SK-N-SH (cell line): ENCODE data around the gene EXOC4. TPM values are rescaled to one million over a fixed set of nuclear protein-coding genes. Genes with fewer than 3 reads are reported as not detected.

Source experiments
- CTCF ChIA-PET: fragments of 300-600, 350-600 bp; formaldehyde crosslinking; extraction: SDS; loops from one replicate; lab custom pipeline; 2021; lab: Yijun Ruan, JAX
- POLR2A ChIA-PET: fragments of 350-600 bp; sonication (Branson Sonifier 250); formaldehyde crosslinking; extraction: SDS; loops from one replicate; lab custom pipeline; 2020; ENCODE audit warnings: antibody characterized with exemption, inconsistent platforms; lab: Yijun Ruan, JAX
- DNase-seq: peaks from one replicate; pipeline ENCODE4 v3.0.0; 2012
- H2AFZ ChIP-seq: fragments of 200-600 bp; sonication (generic); 2 replicates; pipeline ENCODE4 v1.8.1; 2016; ENCODE audit warnings: antibody characterized with exemption, mild to moderate bottlenecking, low read depth
- H3F3A ChIP-seq: fragments of 200-600 bp; sonication (generic); replicated peaks from 2 replicates; pipeline ENCODE3; 2016; ENCODE audit warnings: antibody characterized with exemption, mild to moderate bottlenecking; ENCODE audit not compliant: insufficient read depth
- H3K27ac ChIP-seq, 2 experiments: fragments of 200-500 bp in 1 of 2; fragments of 200-600 bp in 1 of 2; sonication (Bioruptor generic) in 1 of 2; sonication (generic), shearing (Covaris generic) in 1 of 2; 2 replicates each; pipeline versions ENCODE4 v1.5.1 to v1.6.1; 2014 to 2016; ENCODE audit warnings: low read depth in 2 of 2, inconsistent platforms in 1 of 2, low read length in 1 of 2, mild to moderate bottlenecking in 1 of 2, mixed read lengths in 1 of 2
- H3K27me3 ChIP-seq: fragments of 200-600 bp; sonication (generic), shearing (Covaris generic); 2 replicates; pipeline ENCODE4 v1.6.1; 2016; ENCODE audit warnings: mixed run types; ENCODE audit not compliant: insufficient read depth
- H3K36me3 ChIP-seq, 2 experiments: fragments of 200-500 bp in 1 of 2; fragments of 200-600 bp in 1 of 2; sonication (Bioruptor generic) in 1 of 2; sonication (generic) in 1 of 2; replicated peaks in 1 of 2; 2 replicates each; pipeline versions ENCODE3 to v1.5.1; 2014 to 2016; ENCODE audit warnings: low read length in 1 of 2, mild to moderate bottlenecking in 1 of 2; ENCODE audit not compliant: insufficient read depth in 2 of 2, control insufficient read depth in 1 of 2
- H3K4me1 ChIP-seq, 2 experiments: fragments of 200-500 bp in 1 of 2; fragments of 200-600 bp in 1 of 2; sonication (Bioruptor generic) in 1 of 2; sonication (generic), shearing (Covaris generic) in 1 of 2; 2 replicates each; pipeline versions ENCODE4 v1.5.1 to v1.6.1; 2014 to 2016; ENCODE audit warnings: low read depth in 1 of 2, low read length in 1 of 2, mixed run types in 1 of 2; ENCODE audit not compliant: insufficient read depth in 2 of 2, control insufficient read depth in 1 of 2
- H3K4me2 ChIP-seq: fragments of 200-600 bp; sonication (generic), shearing (Covaris generic); 2 replicates; pipeline ENCODE4 v1.6.1; 2017; ENCODE audit warnings: mixed run types
- H3K4me3 ChIP-seq, 2 experiments: fragments of 200-500 bp in 1 of 2; fragments of 200-600 bp in 1 of 2; sonication (Bioruptor generic) in 1 of 2; sonication (generic), shearing (Covaris generic) in 1 of 2; 2 replicates each; pipeline versions ENCODE4 v1.5.1 to v1.8.1; 2014 to 2016; ENCODE audit warnings: low read depth in 2 of 2, inconsistent platforms in 1 of 2, low read length in 1 of 2, mild to moderate bottlenecking in 1 of 2, mixed read lengths in 1 of 2, moderate library complexity in 1 of 2
- H3K79me2 ChIP-seq: fragments of 200-600 bp; sonication (generic); 2 replicates; pipeline ENCODE4 v1.8.1; 2017; ENCODE audit warnings: mild to moderate bottlenecking; ENCODE audit not compliant: insufficient read depth
- H3K9ac ChIP-seq: fragments of 200-600 bp; sonication (generic); 2 replicates; pipeline ENCODE4 v1.6.1; 2017; ENCODE audit warnings: mixed run types
- H3K9me2 ChIP-seq: fragments of 200-600 bp; sonication (generic); 2 replicates; pipeline ENCODE4 v1.6.1; 2017; ENCODE audit warnings: mixed run types
- H3K9me3 ChIP-seq: fragments of 200-600 bp; sonication (generic); 2 replicates; pipeline ENCODE4 v1.6.1; 2017; ENCODE audit warnings: mixed run types, mild to moderate bottlenecking, moderate library complexity
- H4K20me1 ChIP-seq: fragments of 200-600 bp; sonication (generic); 2 replicates; pipeline ENCODE4 v1.6.1; 2017; ENCODE audit warnings: mild to moderate bottlenecking, mixed run types; ENCODE audit not compliant: insufficient read depth
- FOSL2 ChIP-seq: IDR thresholded peaks from 2 replicates; pipeline ENCODE4 v1.4.0; 2012; ENCODE audit warnings: low read depth, mild to moderate bottlenecking, moderate library complexity, borderline replicate concordance
- FOXJ3 ChIP-seq: sonication (generic); formaldehyde crosslinking; IDR thresholded peaks from 2 replicates; pipeline ENCODE4 v1.5.1; 2020; ENCODE audit warnings: mild to moderate bottlenecking, missing genetic modification reagents
- FOXM1 ChIP-seq: IDR thresholded peaks from 2 replicates; pipeline ENCODE4 v1.4.0; 2012; ENCODE audit warnings: low read depth, mild to moderate bottlenecking
- GATA2 ChIP-seq: sonication (generic); formaldehyde crosslinking; IDR thresholded peaks from 2 replicates; pipeline ENCODE4 v1.5.0; 2020; ENCODE audit warnings: mild to moderate bottlenecking, missing genetic modification reagents
- MEF2A ChIP-seq: IDR thresholded peaks from 2 replicates; pipeline ENCODE4 v1.4.0; 2012; ENCODE audit warnings: low read depth, borderline replicate concordance
- MXI1 ChIP-seq: IDR thresholded peaks from 2 replicates; pipeline ENCODE4 v1.6.1; 2012; ENCODE audit warnings: mild to moderate bottlenecking, low read depth, low read length, improper control_type of control experiment
- PBX3 ChIP-seq: IDR thresholded peaks from 2 replicates; pipeline ENCODE4; 2012
- TEAD4 ChIP-seq: IDR thresholded peaks from 2 replicates; pipeline ENCODE4 v1.4.0; 2012; ENCODE audit warnings: mild to moderate bottlenecking, borderline replicate concordance; ENCODE audit not compliant: insufficient read depth
- USF1 ChIP-seq: IDR thresholded peaks from 2 replicates; pipeline ENCODE4 v1.4.0; 2012; ENCODE audit warnings: low read depth, borderline replicate concordance
- WGBS: methylation state at CpG from one replicate; pipeline ENCODE4 v1.1.6; 2017; ENCODE audit warnings: low lambda C conversion rate; 5-methylcytosine and 5-hydroxymethylcytosine counted together
- polyA plus RNA-seq, 3 experiments: library from polyadenylated mRNA; depleted of rRNA; stranded (reverse); fragments of >200 nt; gene quantifications; 2 replicates each; pipeline ENCODE4 v1.2.3, GENCODE V29; 2012

EXOC4 gene
- polyA plus RNA-seq, 1 of the 3 experiments (the other 2 are of a cell fraction) = 37.3 TPM

- H3K9me2 ChIP-seq = no peaks in the 10 kb centered on the region
- POLR2A ChIA-PET = no interaction called here
- H3F3A ChIP-seq = peaks cover 16% of the 10 kb centered on the region
- H3K9ac ChIP-seq = no peak overlapping the region
- H4K20me1 ChIP-seq = peaks cover 5% of the 10 kb centered on the region; the same call in 1 of the 2 replicates
- H2AFZ ChIP-seq = no peak overlapping the region
- TF ChIP-seq MEF2A = no peak
- TF ChIP-seq PBX3 = no peak
- TF ChIP-seq, all 33 proteins: peak for 0
- 90% methylated on average over 4 of the region's 4 CpGs for WGBS
- CTCF ChIA-PET = interaction anchor here (0.7 kb wide), 1 partner anchor 71 kb away, joined by 4 read pairs; no protein-coding TSS in a partner anchor
- Histone ChIP-seq H3K27ac (no peak overlapping the region; a peak in 1 of 4 replicates), H3K36me3 (no peaks in the 10 kb centered on the region), H3K4me1 (peaks cover 23 to 29% of the 10 kb centered on the region in 2 experiments; a peak in 3 of 4 replicates), H3K9me3 (no peaks in the 10 kb centered on the region), H3K4me3 (no peak overlapping the region), H3K79me2 (no peaks in the 10 kb centered on the region), H3K27me3 (no peaks in the 10 kb centered on the region), H3K4me2 (no peak overlapping the region)
- no peak for DNase-seq
These were observed 446.5 kb downstream of the EXOC4 start for GRCh38 chr7:133699386-133699785.

GRCh38 chr7:133702078-133702477 lies 449.2 kb downstream of the EXOC4 start:
- no peak overlapping the region for H3K9ac ChIP-seq
- H3K4me3 ChIP-seq = no peak overlapping the region
- H3K9me2 ChIP-seq = no peaks in the 10 kb centered on the region
- H2AFZ ChIP-seq = no peak overlapping the region
- peaks cover 5% of the 10 kb centered on the region; the same call in 1 of the 2 replicates for H4K20me1 ChIP-seq
- no peak overlapping the region for H3K27ac ChIP-seq
- H3K9me3 ChIP-seq = no peaks in the 10 kb centered on the region
- no peaks in the 10 kb centered on the region for H3K27me3 ChIP-seq
- H3K4me2 ChIP-seq = no peak overlapping the region
- DNase-seq = no peak
- TF ChIP-seq MEF2A (no peak), PBX3 (no peak), TEAD4 (no peak), FOSL2 (no peak), USF1 (no peak), FOXM1 (no peak), MXI1 (no peak), FOXJ3 (CRISPR knock-in tag) (no peak), GATA2 (CRISPR knock-in tag) (no peak)
- POLR2A ChIA-PET = no interaction called here
- no peaks in the 10 kb centered on the region for H3K79me2 ChIP-seq
- 81% methylated on average over 7 of the region's 7 CpGs for WGBS
- CTCF ChIA-PET = interaction anchor here (0.5 to 2.6 kb wide), 2 partner anchors 10 to 40 kb away, joined by 3 to 10 read pairs; no protein-coding TSS in a partner anchor
- H3F3A ChIP-seq = peaks cover 35% of the 10 kb centered on the region
- H3K36me3 ChIP-seq = peaks cover 0 to 7% of the 10 kb centered on the region in 2 experiments
- peaks cover 37 to 40% of the 10 kb centered on the region in 2 experiments; a peak in 3 of 4 replicates for H3K4me1 ChIP-seq
